ENCODE data around the gene RAP2B. TPM values are rescaled to one million over a fixed set of nuclear protein-coding genes. Genes with fewer than 3 reads are reported as not detected.
"Not testable (repeated sequence)": the region's sequence is repeated elsewhere in the genome, so short reads cannot be mapped to it uniquely, and the experiment has no call there.

RAP2B gene
- total RNA-seq, 1 experiment from 2014 or later = 18.2 TPM

DNA sequence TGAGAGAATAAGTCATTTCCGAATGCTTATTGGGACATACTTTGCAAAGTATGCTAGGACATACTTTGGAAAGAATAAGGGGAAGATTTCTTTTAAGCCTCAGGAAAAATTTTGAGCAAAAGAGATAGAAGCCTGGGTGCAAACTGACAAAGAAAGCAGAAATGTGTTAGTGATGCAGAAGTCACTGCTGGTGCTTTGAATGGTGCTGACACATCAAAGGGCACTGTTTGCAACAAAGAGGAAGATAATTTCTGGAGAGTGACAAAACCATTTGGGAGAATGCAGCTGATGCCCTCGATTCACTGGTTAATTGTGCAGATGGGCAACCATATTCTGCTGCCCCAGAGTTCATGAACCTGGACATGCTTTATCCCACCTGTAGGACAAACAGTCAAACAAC is 11.0 kb upstream of the RAP2B start:
- Histone ChIP-seq H3K23me2 (ENCODE audit: insufficient read length, low read depth, low read length, poor library complexity, severe bottlenecking) (no peaks in the 10 kb centered on the region), H3K56ac (ENCODE audit: insufficient read length, low read depth, low read length) (no peak overlapping the region), H4K8ac (replicated peaks; ENCODE audit: insufficient read length, low read depth, low read length) (no peak overlapping the region), H4K5ac (ENCODE audit: insufficient read length, low read depth, low read length) (no peak overlapping the region), H3T11ph (ENCODE audit: low read length) (no peak overlapping the region), H3K4me2 (ENCODE audit: insufficient read depth, insufficient read length, low read length) (no peak overlapping the region), H2BK120ac (ENCODE audit: low read depth, low read length, poor library complexity, severe bottlenecking) (no peak overlapping the region), H2BK12ac (ENCODE audit: insufficient read length, low read depth, low read length) (no peak overlapping the region), H3K27me3 (ENCODE audit: insufficient read depth, low read length) (no peaks in the 10 kb centered on the region), H3K9me3 (ENCODE audit: control insufficient read depth, low read depth, low read length) (no peaks in the 10 kb centered on the region), H2BK5ac (ENCODE audit: insufficient read length, low read length) (no peak overlapping the region), H2BK20ac (ENCODE audit: low read depth, low read length, poor library complexity, severe bottlenecking) (no peak overlapping the region), H3K23ac (ENCODE audit: insufficient read length, low read depth, low read length) (no peak overlapping the region), H3K14ac (ENCODE audit: insufficient read depth, low read length) (no peak overlapping the region), H3K4me1 (ENCODE audit: insufficient read depth, low read length) (no peaks in the 10 kb centered on the region), H4K91ac (ENCODE audit: insufficient read length, low read depth, low read length) (no peak overlapping the region), H2BK15ac (ENCODE audit: low read depth, low read length) (no peak overlapping the region), H3K18ac (ENCODE audit: insufficient read length, low read depth, low read length) (no peak overlapping the region), H3K4ac (ENCODE audit: low read depth, low read length) (no peak overlapping the region), H2AK5ac (ENCODE audit: insufficient read length, low read length) (no peak overlapping the region), H2AFZ (ENCODE audit: low read length) (no peak overlapping the region), H3K79me2 (ENCODE audit: insufficient read depth, low read length) (no peaks in the 10 kb centered on the region), H4K20me1 (ENCODE audit: control insufficient read depth, insufficient read depth, insufficient read length) (no peaks in the 10 kb centered on the region), H3K9ac (ENCODE audit: extremely low read depth, insufficient read length, low read length) (no peak overlapping the region), H3K27ac (ENCODE audit: insufficient read length, low read depth, low read length) (no peak overlapping the region), H3K79me1 (ENCODE audit: insufficient read depth, low read depth, low read length, poor library complexity, severe bottlenecking) (no peaks in the 10 kb centered on the region)
- no peak for DNase-seq
- no CpG with 5 or more reads among the region's 2 CpGs for WGBS (ENCODE audit: extremely low coverage, insufficient read length, low lambda C conversion rate)
- TF ChIP-seq CTCF (conservative IDR thresholded peaks at IDR 0.05) = no peak
- Mint-ChIP-seq H3K4me1 (no peaks in the 10 kb centered on the region), H3K4me3 (no peak overlapping the region), H3K27me3 (ENCODE audit: low read depth) (no peaks in the 10 kb centered on the region), H3K27ac (no peak overlapping the region), H3K9me3 (no peaks in the 10 kb centered on the region), H3K36me3 (ENCODE audit: insufficient read depth in 1 of 3, low read depth in 3 of 3) (no peaks in the 10 kb centered on the region)

DNA sequence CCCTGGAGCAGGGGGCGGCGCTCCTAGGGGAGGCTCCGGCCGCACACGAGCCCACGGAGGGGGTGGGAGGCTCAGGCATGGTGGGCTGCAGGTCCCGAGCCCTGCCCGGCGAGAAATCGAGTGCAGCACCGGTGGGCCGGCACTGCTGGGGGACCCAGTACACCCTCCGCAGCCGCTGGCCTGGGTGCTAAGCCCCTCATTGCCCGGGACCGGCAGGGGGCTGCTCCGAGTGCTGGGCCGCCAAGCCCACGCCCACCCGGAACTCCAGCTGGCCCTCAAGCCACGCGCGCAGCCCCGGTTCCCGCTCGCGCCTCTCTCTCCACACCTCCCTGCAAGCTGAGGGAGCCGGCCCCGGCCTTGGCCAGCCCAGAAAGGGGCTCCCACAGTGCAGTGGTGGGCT is 6.2 kb upstream of the RAP2B start:
- not testable (repeated sequence) for H3K14ac ChIP-seq (ENCODE audit: insufficient read depth, low read length); H3K9ac ChIP-seq (ENCODE audit: extremely low read depth, insufficient read length, low read length); H2BK12ac ChIP-seq (ENCODE audit: insufficient read length, low read depth, low read length); H3K4ac ChIP-seq (ENCODE audit: low read depth, low read length); H3K27ac Mint-ChIP-seq; H3K27me3 Mint-ChIP-seq (ENCODE audit: low read depth); H3K27me3 ChIP-seq (ENCODE audit: insufficient read depth, low read length); DNase-seq; H3K36me3 Mint-ChIP-seq (ENCODE audit: insufficient read depth in 1 of 3, low read depth in 3 of 3); H4K91ac ChIP-seq (ENCODE audit: insufficient read length, low read depth, low read length); H2BK5ac ChIP-seq (ENCODE audit: insufficient read length, low read length); H2BK120ac ChIP-seq (ENCODE audit: low read depth, low read length, poor library complexity, severe bottlenecking); H2BK20ac ChIP-seq (ENCODE audit: low read depth, low read length, poor library complexity, severe bottlenecking); H3K27ac ChIP-seq (ENCODE audit: insufficient read length, low read depth, low read length); H4K20me1 ChIP-seq (ENCODE audit: control insufficient read depth, insufficient read depth, insufficient read length); H2BK15ac ChIP-seq (ENCODE audit: low read depth, low read length); H4K5ac ChIP-seq (ENCODE audit: insufficient read length, low read depth, low read length); H3K4me2 ChIP-seq (ENCODE audit: insufficient read depth, insufficient read length, low read length); H3K9me3 Mint-ChIP-seq; H3K9me3 ChIP-seq (ENCODE audit: control insufficient read depth, low read depth, low read length); H3K4me3 Mint-ChIP-seq; H3K23me2 ChIP-seq (ENCODE audit: insufficient read length, low read depth, low read length, poor library complexity, severe bottlenecking); H3K4me1 ChIP-seq (ENCODE audit: insufficient read depth, low read length); H3K18ac ChIP-seq (ENCODE audit: insufficient read length, low read depth, low read length); H3K56ac ChIP-seq (ENCODE audit: insufficient read length, low read depth, low read length); H4K8ac ChIP-seq (replicated peaks; ENCODE audit: insufficient read length, low read depth, low read length); H2AK5ac ChIP-seq (ENCODE audit: insufficient read length, low read length); H3K79me1 ChIP-seq (ENCODE audit: insufficient read depth, low read depth, low read length, poor library complexity, severe bottlenecking); H3K23ac ChIP-seq (ENCODE audit: insufficient read length, low read depth, low read length); H3K79me2 ChIP-seq (ENCODE audit: insufficient read depth, low read length); H3T11ph ChIP-seq (ENCODE audit: low read length); H2AFZ ChIP-seq (ENCODE audit: low read length)
- peaks cover 9 to 10% of the 10 kb centered on the region in 2 experiments; a peak in 3 of 4 replicates for H3K4me1 Mint-ChIP-seq
- WGBS (ENCODE audit: extremely low coverage, insufficient read length, low lambda C conversion rate) = no CpG with 5 or more reads among the region's 29 CpGs

All from H9 (cell line).